ENCODE data around the gene FBLN1. TPM values are rescaled to one million over a fixed set of nuclear protein-coding genes. Genes with fewer than 3 reads are reported as not detected.

FBLN1 gene
- total and polyA plus RNA-seq, 2 of the 13 experiments (the other 11 are each of a cell fraction or from before 2014, with no cell fraction given), result 37.3 to 103 TPM

DNA sequence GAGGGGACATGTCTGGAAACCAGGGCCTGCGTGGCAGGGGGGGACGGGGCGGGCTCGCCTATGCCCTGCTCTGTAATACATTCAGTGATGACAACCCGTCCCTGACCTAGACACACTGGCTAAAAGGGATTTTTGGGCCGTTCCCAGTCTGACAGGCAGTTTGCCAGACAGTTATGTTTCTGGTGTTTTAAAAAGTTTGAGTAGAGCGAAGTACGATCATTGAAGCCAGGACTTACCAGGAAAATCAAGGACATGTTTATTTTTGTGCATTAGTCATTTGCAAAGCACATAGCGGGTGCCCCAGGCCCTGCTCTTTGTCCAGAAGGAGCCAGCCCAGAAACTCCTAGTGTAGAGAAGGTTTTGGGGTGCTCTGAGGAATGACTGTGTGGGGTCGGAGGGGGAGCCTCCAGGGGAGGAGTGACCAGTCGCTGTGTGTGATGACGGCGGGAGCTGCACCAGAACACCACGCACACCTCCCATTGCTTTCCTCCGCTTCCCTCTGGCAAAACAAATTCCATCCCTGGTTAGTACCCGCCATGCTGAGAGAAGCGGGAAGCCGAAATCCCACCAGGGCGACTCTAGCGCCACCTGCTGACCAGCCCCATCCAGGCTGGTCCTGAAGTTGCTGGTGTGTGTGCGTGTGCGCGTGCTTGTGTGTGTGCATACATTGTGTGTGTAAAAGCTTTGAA, 50.8 kb downstream of the FBLN1 start (continued):
- TF ChIP-seq CAMTA2 (CRISPR knock-in tag; IDR thresholded peaks at IDR 0.05; ENCODE audit: borderline replicate concordance), result no peak
- TF ChIP-seq, protein P1, sequence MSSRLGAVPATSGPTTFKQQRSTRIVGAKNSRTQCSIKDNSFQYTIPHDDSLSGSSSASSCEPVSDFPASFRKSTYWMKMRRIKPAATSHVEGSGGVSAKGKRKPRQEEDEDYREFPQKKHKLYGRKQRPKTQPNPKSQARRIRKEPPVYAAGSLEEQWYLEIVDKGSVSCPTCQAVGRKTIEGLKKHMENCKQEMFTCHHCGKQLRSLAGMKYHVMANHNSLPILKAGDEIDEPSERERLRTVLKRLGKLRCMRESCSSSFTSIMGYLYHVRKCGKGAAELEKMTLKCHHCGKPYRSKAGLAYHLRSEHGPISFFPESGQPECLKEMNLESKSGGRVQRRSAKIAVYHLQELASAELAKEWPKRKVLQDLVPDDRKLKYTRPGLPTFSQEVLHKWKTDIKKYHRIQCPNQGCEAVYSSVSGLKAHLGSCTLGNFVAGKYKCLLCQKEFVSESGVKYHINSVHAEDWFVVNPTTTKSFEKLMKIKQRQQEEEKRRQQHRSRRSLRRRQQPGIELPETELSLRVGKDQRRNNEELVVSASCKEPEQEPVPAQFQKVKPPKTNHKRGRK (CRISPR knock-in tag; IDR thresholded peaks at IDR 0.05), result no peak
- TF ChIP-seq NFIB (CRISPR knock-in tag; IDR thresholded peaks at IDR 0.05; ENCODE audit: borderline replicate concordance), result no peak
- TF ChIP-seq, protein P2, sequence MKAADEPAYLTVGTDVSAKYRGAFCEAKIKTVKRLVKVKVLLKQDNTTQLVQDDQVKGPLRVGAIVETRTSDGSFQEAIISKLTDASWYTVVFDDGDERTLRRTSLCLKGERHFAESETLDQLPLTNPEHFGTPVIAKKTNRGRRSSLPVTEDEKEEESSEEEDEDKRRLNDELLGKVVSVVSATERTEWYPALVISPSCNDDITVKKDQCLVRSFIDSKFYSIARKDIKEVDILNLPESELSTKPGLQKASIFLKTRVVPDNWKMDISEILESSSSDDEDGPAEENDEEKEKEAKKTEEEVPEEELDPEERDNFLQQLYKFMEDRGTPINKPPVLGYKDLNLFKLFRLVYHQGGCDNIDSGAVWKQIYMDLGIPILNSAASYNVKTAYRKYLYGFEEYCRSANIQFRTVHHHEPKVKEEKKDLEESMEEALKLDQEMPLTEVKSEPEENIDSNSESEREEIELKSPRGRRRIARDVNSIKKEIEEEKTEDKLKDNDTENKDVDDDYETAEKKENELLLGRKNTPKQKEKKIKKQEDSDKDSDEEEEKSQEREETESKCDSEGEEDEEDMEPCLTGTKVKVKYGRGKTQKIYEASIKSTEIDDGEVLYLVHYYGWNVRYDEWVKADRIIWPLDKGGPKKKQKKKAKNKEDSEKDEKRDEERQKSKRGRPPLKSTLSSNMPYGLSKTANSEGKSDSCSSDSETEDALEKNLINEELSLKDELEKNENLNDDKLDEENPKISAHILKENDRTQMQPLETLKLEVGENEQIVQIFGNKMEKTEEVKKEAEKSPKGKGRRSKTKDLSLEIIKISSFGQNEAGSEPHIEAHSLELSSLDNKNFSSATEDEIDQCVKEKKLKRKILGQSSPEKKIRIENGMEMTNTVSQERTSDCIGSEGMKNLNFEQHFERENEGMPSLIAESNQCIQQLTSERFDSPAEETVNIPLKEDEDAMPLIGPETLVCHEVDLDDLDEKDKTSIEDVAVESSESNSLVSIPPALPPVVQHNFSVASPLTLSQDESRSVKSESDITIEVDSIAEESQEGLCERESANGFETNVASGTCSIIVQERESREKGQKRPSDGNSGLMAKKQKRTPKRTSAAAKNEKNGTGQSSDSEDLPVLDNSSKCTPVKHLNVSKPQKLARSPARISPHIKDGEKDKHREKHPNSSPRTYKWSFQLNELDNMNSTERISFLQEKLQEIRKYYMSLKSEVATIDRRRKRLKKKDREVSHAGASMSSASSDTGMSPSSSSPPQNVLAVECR (CRISPR knock-in tag; IDR thresholded peaks at IDR 0.05; ENCODE audit: borderline replicate concordance), result peak; percentile 40; the same call in 1 of the 2 replicates
- TF ChIP-seq RXRB (CRISPR knock-in tag; IDR thresholded peaks at IDR 0.05; ENCODE audit: borderline replicate concordance), result no peak
- TF ChIP-seq ZBTB21 (CRISPR knock-in tag; IDR thresholded peaks at IDR 0.05), result no peak
- TF ChIP-seq, protein P3, sequence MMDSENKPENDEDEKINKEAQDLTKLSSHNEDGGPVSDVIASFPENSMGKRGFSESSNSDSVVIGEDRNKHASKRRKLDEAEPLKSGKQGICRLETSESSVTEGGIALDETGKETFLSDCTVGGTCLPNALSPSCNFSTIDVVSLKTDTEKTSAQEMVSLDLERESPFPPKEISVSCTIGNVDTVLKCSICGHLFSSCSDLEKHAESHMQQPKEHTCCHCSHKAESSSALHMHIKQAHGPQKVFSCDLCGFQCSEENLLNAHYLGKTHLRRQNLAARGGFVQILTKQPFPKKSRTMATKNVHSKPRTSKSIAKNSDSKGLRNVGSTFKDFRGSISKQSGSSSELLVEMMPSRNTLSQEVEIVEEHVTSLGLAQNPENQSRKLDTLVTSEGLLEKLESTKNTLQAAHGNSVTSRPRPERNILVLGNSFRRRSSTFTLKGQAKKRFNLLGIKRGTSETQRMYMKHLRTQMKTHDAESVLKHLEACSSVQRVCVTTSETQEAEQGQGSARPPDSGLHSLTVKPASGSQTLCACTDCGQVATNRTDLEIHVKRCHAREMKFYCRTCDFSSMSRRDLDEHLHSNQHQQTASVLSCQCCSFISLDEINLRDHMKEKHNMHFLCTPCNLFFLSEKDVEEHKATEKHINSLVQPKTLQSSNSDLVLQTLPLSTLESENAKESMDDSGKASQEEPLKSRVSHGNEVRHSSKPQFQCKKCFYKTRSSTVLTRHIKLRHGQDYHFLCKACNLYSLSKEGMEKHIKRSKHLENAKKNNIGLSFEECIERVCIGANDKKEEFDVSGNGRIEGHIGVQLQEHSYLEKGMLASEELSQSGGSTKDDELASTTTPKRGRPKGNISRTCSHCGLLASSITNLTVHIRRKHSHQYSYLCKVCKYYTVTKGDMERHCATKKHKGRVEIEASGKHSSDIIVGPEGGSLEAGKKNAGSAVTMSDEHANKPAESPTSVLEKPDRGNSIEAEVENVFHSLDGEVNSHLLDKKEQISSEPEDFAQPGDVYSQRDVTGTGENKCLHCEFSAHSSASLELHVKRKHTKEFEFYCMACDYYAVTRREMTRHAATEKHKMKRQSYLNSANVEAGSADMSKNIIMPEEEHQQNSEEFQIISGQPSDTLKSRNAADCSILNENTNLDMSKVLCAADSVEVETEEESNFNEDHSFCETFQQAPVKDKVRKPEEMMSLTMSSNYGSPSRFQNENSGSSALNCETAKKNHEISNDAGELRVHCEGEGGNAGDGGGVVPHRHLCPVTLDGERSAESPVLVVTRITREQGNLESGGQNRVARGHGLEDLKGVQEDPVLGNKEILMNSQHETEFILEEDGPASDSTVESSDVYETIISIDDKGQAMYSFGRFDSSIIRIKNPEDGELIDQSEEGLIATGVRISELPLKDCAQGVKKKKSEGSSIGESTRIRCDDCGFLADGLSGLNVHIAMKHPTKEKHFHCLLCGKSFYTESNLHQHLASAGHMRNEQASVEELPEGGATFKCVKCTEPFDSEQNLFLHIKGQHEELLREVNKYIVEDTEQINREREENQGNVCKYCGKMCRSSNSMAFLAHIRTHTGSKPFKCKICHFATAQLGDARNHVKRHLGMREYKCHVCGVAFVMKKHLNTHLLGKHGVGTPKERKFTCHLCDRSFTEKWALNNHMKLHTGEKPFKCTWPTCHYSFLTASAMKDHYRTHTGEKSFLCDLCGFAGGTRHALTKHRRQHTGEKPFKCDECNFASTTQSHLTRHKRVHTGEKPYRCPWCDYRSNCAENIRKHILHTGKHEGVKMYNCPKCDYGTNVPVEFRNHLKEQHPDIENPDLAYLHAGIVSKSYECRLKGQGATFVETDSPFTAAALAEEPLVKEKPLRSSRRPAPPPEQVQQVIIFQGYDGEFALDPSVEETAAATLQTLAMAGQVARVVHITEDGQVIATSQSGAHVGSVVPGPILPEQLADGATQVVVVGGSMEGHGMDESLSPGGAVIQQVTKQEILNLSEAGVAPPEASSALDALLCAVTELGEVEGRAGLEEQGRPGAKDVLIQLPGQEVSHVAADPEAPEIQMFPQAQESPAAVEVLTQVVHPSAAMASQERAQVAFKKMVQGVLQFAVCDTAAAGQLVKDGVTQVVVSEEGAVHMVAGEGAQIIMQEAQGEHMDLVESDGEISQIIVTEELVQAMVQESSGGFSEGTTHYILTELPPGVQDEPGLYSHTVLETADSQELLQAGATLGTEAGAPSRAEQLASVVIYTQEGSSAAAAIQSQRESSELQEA (CRISPR knock-in tag; IDR thresholded peaks at IDR 0.05; ENCODE audit: not compliant biosample characterization), result no peak
- TF ChIP-seq TEAD3 (CRISPR knock-in tag; optimal IDR thresholded peaks at IDR 0.05; ENCODE audit: borderline replicate concordance), result peak; percentile 83
- TF ChIP-seq, protein P4, sequence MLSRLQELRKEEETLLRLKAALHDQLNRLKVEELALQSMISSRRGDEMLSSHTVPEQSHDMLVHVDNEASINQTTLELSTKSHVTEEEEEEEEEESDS (CRISPR knock-in tag; IDR thresholded peaks at IDR 0.05; ENCODE audit: borderline replicate concordance), result no peak
- TF ChIP-seq ZNF224 (CRISPR knock-in tag; IDR thresholded peaks at IDR 0.05), result no peak
- no peak for TF ChIP-seq MLLT10 (CRISPR knock-in tag; IDR thresholded peaks at IDR 0.05)

Measured in HepG2 (cell line).